ENCODE measurements around the gene SSU72. TPM values are rescaled to one million over a fixed set of nuclear protein-coding genes. Genes with fewer than 3 reads are reported as not detected.

Gene SSU72
- polyA plus RNA-seq, 1 of the 3 experiments (the other 2 are of a cell fraction) = 104 TPM

DNA sequence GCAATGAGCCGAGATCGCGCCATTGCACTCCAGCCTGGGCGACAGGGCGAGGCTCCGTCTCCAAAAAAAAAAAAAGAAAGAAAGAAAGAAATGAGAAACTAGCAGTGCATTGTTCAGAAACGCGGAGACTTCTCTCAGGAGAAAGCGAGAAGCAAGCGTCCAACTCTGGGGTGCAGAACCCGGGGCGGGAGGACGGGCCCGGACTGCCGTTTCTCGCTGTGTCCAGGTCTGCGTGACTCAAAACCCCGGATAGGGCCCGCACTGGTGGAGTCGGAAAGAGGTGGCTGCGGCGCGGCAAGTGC is 40.2 kb upstream of the SSU72 start:
- Histone ChIP-seq H3K9me2 (no peaks in the 10 kb centered on the region), H3K4me1 (ENCODE audit: control insufficient read depth in 1 of 2, insufficient read depth in 2 of 2, low read depth in 1 of 2, low read length in 1 of 2) (peaks cover 0 to 18% of the 10 kb centered on the region in 2 experiments; a peak in 1 of 4 replicates), H3K27me3 (ENCODE audit: insufficient read depth) (no peaks in the 10 kb centered on the region), H3K9me3 (no peaks in the 10 kb centered on the region), H3K36me3 (replicated peaks in 1 of 2; ENCODE audit: control insufficient read depth in 1 of 2, insufficient read depth in 2 of 2, low read length in 1 of 2) (peaks cover 3 to 7% of the 10 kb centered on the region in 2 experiments), H2AFZ (ENCODE audit: low read depth) (no peak overlapping the region), H3K4me3 (ENCODE audit: low read depth in 2 of 2, low read length in 1 of 2) (peak overlapping the region; percentile 86 to 88), H3K27ac (ENCODE audit: low read depth in 2 of 2, low read length in 1 of 2) (peak overlapping the region in 1 of 2 experiments; percentile 99; a peak in 1 of 4 replicates), H4K20me1 (ENCODE audit: insufficient read depth) (peaks cover 10% of the 10 kb centered on the region), H3K9ac (peak overlapping the region; percentile 100; the same call in 1 of the 2 replicates), H3F3A (replicated peaks; ENCODE audit: insufficient read depth) (no peaks in the 10 kb centered on the region), H3K4me2 (peak overlapping the region; percentile 92), H3K79me2 (ENCODE audit: insufficient read depth) (peaks cover 43% of the 10 kb centered on the region)
- TF ChIP-seq MXI1 (IDR thresholded peaks at IDR 0.05; ENCODE audit: low read depth, low read length) = peak; percentile 9; the same call in 1 of the 2 replicates
- TF ChIP-seq TEAD4 (IDR thresholded peaks at IDR 0.05; ENCODE audit: borderline replicate concordance, insufficient read depth) = no peak
- no peak for TF ChIP-seq YY1 (IDR thresholded peaks at IDR 0.05; ENCODE audit: low read depth)
- TF ChIP-seq FOXJ3 (CRISPR knock-in tag; IDR thresholded peaks at IDR 0.05) = no peak
- no peak for TF ChIP-seq GABPA (IDR thresholded peaks at IDR 0.05; ENCODE audit: low read depth)
- TF ChIP-seq, protein P1, sequence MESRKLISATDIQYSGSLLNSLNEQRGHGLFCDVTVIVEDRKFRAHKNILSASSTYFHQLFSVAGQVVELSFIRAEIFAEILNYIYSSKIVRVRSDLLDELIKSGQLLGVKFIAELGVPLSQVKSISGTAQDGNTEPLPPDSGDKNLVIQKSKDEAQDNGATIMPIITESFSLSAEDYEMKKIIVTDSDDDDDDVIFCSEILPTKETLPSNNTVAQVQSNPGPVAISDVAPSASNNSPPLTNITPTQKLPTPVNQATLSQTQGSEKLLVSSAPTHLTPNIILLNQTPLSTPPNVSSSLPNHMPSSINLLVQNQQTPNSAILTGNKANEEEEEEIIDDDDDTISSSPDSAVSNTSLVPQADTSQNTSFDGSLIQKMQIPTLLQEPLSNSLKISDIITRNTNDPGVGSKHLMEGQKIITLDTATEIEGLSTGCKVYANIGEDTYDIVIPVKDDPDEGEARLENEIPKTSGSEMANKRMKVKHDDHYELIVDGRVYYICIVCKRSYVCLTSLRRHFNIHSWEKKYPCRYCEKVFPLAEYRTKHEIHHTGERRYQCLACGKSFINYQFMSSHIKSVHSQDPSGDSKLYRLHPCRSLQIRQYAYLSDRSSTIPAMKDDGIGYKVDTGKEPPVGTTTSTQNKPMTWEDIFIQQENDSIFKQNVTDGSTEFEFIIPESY (IDR thresholded peaks at IDR 0.05; ENCODE audit: borderline replicate concordance, low read depth) = no peak
- TF ChIP-seq NRF1 (IDR thresholded peaks at IDR 0.05; ENCODE audit: low read depth, low read length) = no peak
- no peak for TF ChIP-seq ELF1 (IDR thresholded peaks at IDR 0.05)
- no peak for DNase-seq
- ChIA-PET POLR2A (interaction anchor here (1.5 to 2.0 kb wide), 3 partner anchors 9 to 59 kb away, joined by 3 to 4 read pairs (median 4); no protein-coding TSS in a partner anchor), CTCF (interaction anchor here (1.0 to 1.4 kb wide), 3 partner anchors 10 to 294 kb away, joined by 3 to 5 read pairs (median 3); no protein-coding TSS in a partner anchor)
- WGBS (ENCODE audit: low lambda C conversion rate) = 2% methylated on average over 17 of the region's 23 CpGs

DNA sequence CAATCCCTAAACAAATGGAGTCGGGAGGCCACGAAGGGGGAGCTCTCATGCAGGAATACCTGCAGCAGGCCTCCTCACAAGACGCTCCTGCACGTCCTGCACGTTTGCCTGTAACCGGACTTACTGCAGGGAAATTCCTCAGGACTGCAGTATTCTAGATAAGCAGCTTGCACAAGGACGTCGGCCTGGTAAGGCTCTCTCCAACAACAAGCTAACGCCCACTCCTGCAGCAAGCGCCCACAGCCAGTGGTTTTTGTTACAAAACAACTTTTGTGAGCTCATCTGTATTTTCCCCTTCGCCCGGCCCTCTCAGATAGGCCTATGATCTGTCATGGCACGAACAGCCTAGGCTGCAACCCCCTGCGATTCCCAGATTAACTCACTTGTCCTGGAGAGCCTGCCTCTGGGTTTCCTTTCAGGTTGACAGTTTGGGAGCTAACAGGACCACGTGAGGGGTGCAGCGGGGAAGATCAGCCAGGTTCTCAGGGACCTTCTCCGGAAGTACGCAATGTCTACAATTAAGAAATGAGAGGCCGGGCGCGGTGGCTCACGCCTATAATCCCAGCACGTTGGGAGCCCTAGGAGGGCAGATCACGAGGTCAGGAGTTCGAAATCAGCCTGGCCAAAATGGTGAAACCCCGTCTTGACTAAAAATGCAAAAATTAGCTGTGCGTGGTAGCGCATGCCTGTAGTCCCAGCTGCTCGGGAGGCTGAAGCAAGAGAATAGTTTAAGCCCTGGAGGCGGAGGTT is 39.7 kb upstream of the SSU72 start:
- Histone ChIP-seq H3K4me2 (peak overlapping the region; percentile 92), H3K4me3 (ENCODE audit: low read depth in 2 of 2, low read length in 1 of 2) (peak overlapping the region; percentile 86 to 88), H3K27me3 (ENCODE audit: insufficient read depth) (no peaks in the 10 kb centered on the region), H3F3A (replicated peaks; ENCODE audit: insufficient read depth) (no peaks in the 10 kb centered on the region), H4K20me1 (ENCODE audit: insufficient read depth) (peaks cover 10% of the 10 kb centered on the region), H3K9me2 (no peaks in the 10 kb centered on the region), H2AFZ (ENCODE audit: low read depth) (no peak overlapping the region), H3K9me3 (no peaks in the 10 kb centered on the region), H3K4me1 (ENCODE audit: control insufficient read depth in 1 of 2, insufficient read depth in 2 of 2, low read depth in 1 of 2, low read length in 1 of 2) (peaks cover 0 to 18% of the 10 kb centered on the region in 2 experiments; a peak in 1 of 4 replicates), H3K36me3 (replicated peaks in 1 of 2; ENCODE audit: control insufficient read depth in 1 of 2, insufficient read depth in 2 of 2, low read length in 1 of 2) (peaks cover 3 to 7% of the 10 kb centered on the region in 2 experiments), H3K27ac (ENCODE audit: low read depth in 2 of 2, low read length in 1 of 2) (peak overlapping the region in 1 of 2 experiments; percentile 99; a peak in 1 of 4 replicates), H3K9ac (peak overlapping the region; percentile 100; the same call in 1 of the 2 replicates), H3K79me2 (ENCODE audit: insufficient read depth) (peaks cover 41% of the 10 kb centered on the region)
- CTCF ChIA-PET = interaction anchor here (0.7 to 1.4 kb wide), 5 partner anchors 10 to 1976 kb away, joined by 3 to 5 read pairs (median 3); no protein-coding TSS in a partner anchor
- DNase-seq = no peak
- 19% methylated on average over 21 of the region's 30 CpGs for WGBS (ENCODE audit: low lambda C conversion rate)
- POLR2A ChIA-PET = interaction anchor here (1.5 to 2.0 kb wide), 3 partner anchors 10 to 59 kb away, joined by 3 to 4 read pairs (median 4); no protein-coding TSS in a partner anchor
- TF ChIP-seq TCF12 (IDR thresholded peaks at IDR 0.05) (no peak), MXI1 (IDR thresholded peaks at IDR 0.05; ENCODE audit: low read depth, low read length) (peak; percentile 55; the same call in 1 of the 2 replicates)

Data from SK-N-SH (cell line).